Naive B cell (primary cell): Measurements from ENCODE around the gene CCDC167. TPM values are rescaled to one million over a fixed set of nuclear protein-coding genes. Genes with fewer than 3 reads are reported as not detected.

Experiments used
- ATAC-seq, 2 donors: fragments of 150-1000 bp; cut with Tn5 transposase; 2 replicates each; pipeline ENCODE4 v1.10.0; 2021; ENCODE audit warnings: low read depth in 2 of 2, mild to moderate bottlenecking in 2 of 2, moderate library complexity in 2 of 2
- DNase-seq: peaks from one replicate; pipeline ENCODE4 v3.0.0; 2022
- H3K27ac Mint-ChIP-seq, 6 donors: one replicate each; pipeline ENCODE4 v1.8.0; 2020 to 2022; ENCODE audit warnings: mild to moderate bottlenecking in 6 of 6, mixed read lengths in 6 of 6, moderate library complexity in 5 of 6, inconsistent platforms in 2 of 6
- H3K27me3 Mint-ChIP-seq, 3 donors: one replicate each; pipeline ENCODE4 v1.8.0; 2021 to 2022; ENCODE audit warnings: mixed read lengths in 3 of 3, mild to moderate bottlenecking in 1 of 3
- H3K36me3 Mint-ChIP-seq, 2 donors: one replicate each; pipeline ENCODE4 v1.8.0; 2020 to 2022; ENCODE audit warnings: mixed read lengths in 2 of 2, inconsistent platforms in 1 of 2, mild to moderate bottlenecking in 1 of 2
- H3K4me1 Mint-ChIP-seq, 3 donors: one replicate each; pipeline ENCODE4 v1.8.0; 2020 to 2022; ENCODE audit warnings: mixed read lengths in 3 of 3, inconsistent platforms in 1 of 3, mild to moderate bottlenecking in 1 of 3, moderate library complexity in 1 of 3
- H3K4me3 Mint-ChIP-seq, 8 donors: one replicate each; pipeline ENCODE4 v1.8.0; 2020 to 2022; ENCODE audit warnings: mild to moderate bottlenecking in 8 of 8, mixed read lengths in 8 of 8, moderate library complexity in 8 of 8, inconsistent platforms in 2 of 8
- H3K9me3 Mint-ChIP-seq, 7 donors: one replicate each; pipeline ENCODE4 v1.8.0; 2020 to 2022; ENCODE audit warnings: mixed read lengths in 7 of 7, mild to moderate bottlenecking in 5 of 7, inconsistent platforms in 2 of 7, moderate library complexity in 1 of 7
- polyA plus RNA-seq, 6 donors: library from polyadenylated mRNA; unstranded; fragments of 300-500 nt; fragmentation: Illumina TruSeq; gene quantifications; one replicate each; pipeline ENCODE4 v1.2.3, GENCODE V29; 2021; ENCODE audit warnings: low read depth in 6 of 6

Gene CCDC167
- polyA plus RNA-seq, 6 donors from 2014 or later: 35.2 to 61.3 (median 52.4) TPM

GRCh38 chr6:37524025-37524969 lies 24.6 kb upstream of the CCDC167 start:
- DNase-seq (no peak), ATAC-seq (no peak)
- H3K4me1 Mint-ChIP-seq: peaks cover 11 to 42% (median 21%) of the 10 kb centered on the region in 3 donors
- H3K27ac Mint-ChIP-seq: peak overlapping the region in 1 of 6 donors; percentile 19
- no peak overlapping the region for H3K4me3 Mint-ChIP-seq
- peaks cover 28 to 34% (median 29%) of the 10 kb centered on the region in 3 donors for H3K27me3 Mint-ChIP-seq
- H3K9me3 Mint-ChIP-seq: peaks cover 0 to 3% (median 0%) of the 10 kb centered on the region in 7 donors
- H3K36me3 Mint-ChIP-seq: no peaks in the 10 kb centered on the region

- no peak for DNase-seq
Measured at GRCh38 chr6:37523412-37523811, 23.7 kb upstream of the CCDC167 start.

GRCh38 chr6:37522836-37523235 lies 23.1 kb upstream of the CCDC167 start:
- Mint-ChIP-seq H3K4me1 (peaks cover 11 to 29% (median 18%) of the 10 kb centered on the region in 3 donors), H3K36me3 (no peaks in the 10 kb centered on the region), H3K27me3 (peaks cover 28 to 34% (median 29%) of the 10 kb centered on the region in 3 donors), H3K4me3 (peak overlapping the region in 1 of 8 donors; percentile 20), H3K9me3 (peaks cover 0 to 6% (median 0%) of the 10 kb centered on the region in 7 donors), H3K27ac (no peak overlapping the region)
- ATAC-seq: no peak
- DNase-seq: no peak

More at GRCh38 chr6:37523412-37523811, 23.7 kb upstream of the CCDC167 start:
- H3K27ac Mint-ChIP-seq: no peak overlapping the region
- peak overlapping the region in 1 of 8 donors; percentile 65 for H3K4me3 Mint-ChIP-seq
- no peaks in the 10 kb centered on the region for H3K36me3 Mint-ChIP-seq
- H3K4me1 Mint-ChIP-seq: peaks cover 11 to 33% (median 18%) of the 10 kb centered on the region in 3 donors
- peaks cover 0 to 6% (median 0%) of the 10 kb centered on the region in 7 donors for H3K9me3 Mint-ChIP-seq
- ATAC-seq: peak; percentile 43 to 67
- H3K27me3 Mint-ChIP-seq: peaks cover 28 to 34% (median 29%) of the 10 kb centered on the region in 3 donors

- H3K4me1 Mint-ChIP-seq: peaks cover 15 to 40% (median 18%) of the 10 kb centered on the region in 3 donors
- H3K36me3 Mint-ChIP-seq: no peaks in the 10 kb centered on the region
- H3K9me3 Mint-ChIP-seq: peaks cover 0 to 6% (median 0%) of the 10 kb centered on the region in 7 donors
- H3K27ac Mint-ChIP-seq: peak overlapping the region in 1 of 6 donors; percentile 38
- no peak for ATAC-seq
- no peak overlapping the region for H3K4me3 Mint-ChIP-seq
- H3K27me3 Mint-ChIP-seq: peaks cover 21 to 23% (median 22%) of the 10 kb centered on the region in 3 donors
- no peak for DNase-seq
Measured at GRCh38 chr6:37521674-37522073, 22.0 kb upstream of the CCDC167 start.

- ATAC-seq (no peak), DNase-seq (no peak)
- no peak overlapping the region for H3K4me3 Mint-ChIP-seq
- H3K36me3 Mint-ChIP-seq: no peaks in the 10 kb centered on the region
- H3K27ac Mint-ChIP-seq: peak overlapping the region in 1 of 6 donors; percentile 38
- H3K4me1 Mint-ChIP-seq: peaks cover 22 to 47% (median 26%) of the 10 kb centered on the region in 3 donors
- H3K27me3 Mint-ChIP-seq: peaks cover 19 to 21% (median 20%) of the 10 kb centered on the region in 3 donors
- H3K9me3 Mint-ChIP-seq: peaks cover 0 to 6% (median 0%) of the 10 kb centered on the region in 7 donors
Measured at GRCh38 chr6:37520926-37521325, 21.2 kb upstream of the CCDC167 start.

- peaks cover 0 to 6% (median 0%) of the 10 kb centered on the region in 7 donors for H3K9me3 Mint-ChIP-seq
- H3K36me3 Mint-ChIP-seq: no peaks in the 10 kb centered on the region
- H3K4me1 Mint-ChIP-seq: peaks cover 30 to 50% (median 33%) of the 10 kb centered on the region in 3 donors
Measured at GRCh38 chr6:37519461-37519860, 19.8 kb upstream of the CCDC167 start.

GRCh38 chr6:37518116-37518515 lies 18.4 kb upstream of the CCDC167 start:
- Mint-ChIP-seq H3K36me3 (no peaks in the 10 kb centered on the region), H3K27me3 (peaks cover 4 to 21% (median 5%) of the 10 kb centered on the region in 3 donors), H3K4me3 (no peak overlapping the region), H3K27ac (peak overlapping the region in 1 of 6 donors; percentile 84), H3K9me3 (peaks cover 0 to 6% (median 0%) of the 10 kb centered on the region in 7 donors), H3K4me1 (peaks cover 34 to 47% (median 34%) of the 10 kb centered on the region in 3 donors)
- no peak for DNase-seq
- no peak for ATAC-seq

More at GRCh38 chr6:37519461-37519860, 19.8 kb upstream of the CCDC167 start:
- DNase-seq (no peak), ATAC-seq (no peak)
- Mint-ChIP-seq H3K4me3 (no peak overlapping the region), H3K27ac (peak overlapping the region in 1 of 6 donors; percentile 52), H3K27me3 (peaks cover 5 to 15% (median 8%) of the 10 kb centered on the region in 3 donors)

- Mint-ChIP-seq H3K4me3 (peak overlapping the region in 1 of 8 donors; percentile 44), H3K4me1 (peaks cover 32 to 40% (median 32%) of the 10 kb centered on the region in 3 donors), H3K9me3 (peaks cover 0 to 6% (median 0%) of the 10 kb centered on the region in 7 donors), H3K36me3 (no peaks in the 10 kb centered on the region), H3K27me3 (peaks cover 4 to 24% (median 5%) of the 10 kb centered on the region in 3 donors), H3K27ac (peak overlapping the region in 3 of 6 donors; percentile 74 to 95 (median 84))
- no peak for ATAC-seq
- DNase-seq: no peak
Measured at GRCh38 chr6:37517411-37517812, 17.7 kb upstream of the CCDC167 start.

GRCh38 chr6:37516920-37517405 lies 17.3 kb upstream of the CCDC167 start:
- DNase-seq: no peak

GRCh38 chr6:37516076-37516919 lies 16.6 kb upstream of the CCDC167 start:
- H3K9me3 Mint-ChIP-seq: peaks cover 0 to 6% (median 0%) of the 10 kb centered on the region in 7 donors
- peak overlapping the region in 7 of 8 donors; percentile 36 to 78 (median 67) for H3K4me3 Mint-ChIP-seq
- peak; percentile 88 to 94 for ATAC-seq
- peaks cover 0 to 22% (median 4%) of the 10 kb centered on the region in 3 donors for H3K27me3 Mint-ChIP-seq
- no peaks in the 10 kb centered on the region for H3K36me3 Mint-ChIP-seq
- DNase-seq: peak; percentile 20
- H3K4me1 Mint-ChIP-seq: peaks cover 29 to 37% (median 30%) of the 10 kb centered on the region in 3 donors
- H3K27ac Mint-ChIP-seq: peak overlapping the region in 5 of 6 donors; percentile 5 to 84 (median 74)

More at GRCh38 chr6:37516920-37517405, 17.3 kb upstream of the CCDC167 start:
- no peak for ATAC-seq
- peaks cover 29 to 37% (median 30%) of the 10 kb centered on the region in 3 donors for H3K4me1 Mint-ChIP-seq
- H3K27ac Mint-ChIP-seq: peak overlapping the region in 3 of 6 donors; percentile 52 to 95 (median 84)
- H3K36me3 Mint-ChIP-seq: no peaks in the 10 kb centered on the region
- H3K4me3 Mint-ChIP-seq: peak overlapping the region in 3 of 8 donors; percentile 67 to 77 (median 76)
- peaks cover 0 to 6% (median 0%) of the 10 kb centered on the region in 7 donors for H3K9me3 Mint-ChIP-seq
- H3K27me3 Mint-ChIP-seq: peaks cover 4 to 22% (median 5%) of the 10 kb centered on the region in 3 donors

- H3K4me1 Mint-ChIP-seq: peaks cover 29 to 37% (median 30%) of the 10 kb centered on the region in 3 donors
- ATAC-seq: no peak
- H3K9me3 Mint-ChIP-seq: peaks cover 0 to 6% (median 0%) of the 10 kb centered on the region in 7 donors
- peak overlapping the region in 7 of 8 donors; percentile 15 to 78 (median 65) for H3K4me3 Mint-ChIP-seq
- peak overlapping the region in 3 of 6 donors; percentile 5 to 84 (median 74) for H3K27ac Mint-ChIP-seq
- peaks cover 0 to 22% (median 4%) of the 10 kb centered on the region in 3 donors for H3K27me3 Mint-ChIP-seq
- no peaks in the 10 kb centered on the region for H3K36me3 Mint-ChIP-seq
- DNase-seq: no peak
Measured at GRCh38 chr6:37515712-37516075, 16.0 kb upstream of the CCDC167 start.

- peak overlapping the region in 2 of 8 donors; percentile 3 to 7 for H3K4me3 Mint-ChIP-seq
- H3K27me3 Mint-ChIP-seq: peaks cover 0 to 22% (median 4%) of the 10 kb centered on the region in 3 donors
- ATAC-seq: no peak
- H3K9me3 Mint-ChIP-seq: peaks cover 0 to 6% (median 0%) of the 10 kb centered on the region in 7 donors
- H3K4me1 Mint-ChIP-seq: peaks cover 29 to 37% (median 30%) of the 10 kb centered on the region in 3 donors
- H3K27ac Mint-ChIP-seq: peak overlapping the region in 4 of 6 donors; percentile 4 to 84 (median 44)
- H3K36me3 Mint-ChIP-seq: no peaks in the 10 kb centered on the region
- no peak for DNase-seq
Measured at GRCh38 chr6:37514837-37515236, 15.1 kb upstream of the CCDC167 start.
